ENCODE measurements around the gene PPP2R2C. TPM values are rescaled to one million over a fixed set of nuclear protein-coding genes. Genes with fewer than 3 reads are reported as not detected.

The PPP2R2C gene
- total RNA-seq, 2 experiments from 2014 or later, result 0.12 TPM; not detected in 1

GRCh38 chr4:6369511-6369910, 102.9 kb downstream of the PPP2R2C start:
- Mint-ChIP-seq H3K36me3 (ENCODE audit: low read depth) (no peaks in the 10 kb centered on the region), H3K27ac (no peak overlapping the region), H3K4me1 (no peaks in the 10 kb centered on the region), H3K9me3 (ENCODE audit: low read depth) (no peaks in the 10 kb centered on the region), H3K27me3 (no peaks in the 10 kb centered on the region), H3K4me3 (no peak overlapping the region)
- CTCF ChIA-PET, result no interaction called here
- intact Hi-C loops (cut with DNase I, micrococcal nuclease), result no loop called here
- no peak for DNase-seq
- POLR2A ChIA-PET, result no interaction called here
- ATAC-seq, result no peak

- no peaks in the 10 kb centered on the region for H3K4me1 Mint-ChIP-seq
- no peak for DNase-seq
- ChIA-PET POLR2A (no interaction called here), CTCF (no interaction called here)
- no peak for ATAC-seq
- no peak overlapping the region for H3K27ac Mint-ChIP-seq
- intact Hi-C loops (cut with DNase I, micrococcal nuclease), result no loop called here
- H3K27me3 Mint-ChIP-seq, result no peaks in the 10 kb centered on the region
- no peaks in the 10 kb centered on the region for H3K36me3 Mint-ChIP-seq (ENCODE audit: low read depth)
- no peak overlapping the region for H3K4me3 Mint-ChIP-seq
- no peaks in the 10 kb centered on the region for H3K9me3 Mint-ChIP-seq (ENCODE audit: low read depth)
Measured at GRCh38 chr4:6369035-6369434, 103.4 kb downstream of the PPP2R2C start.

GRCh38 chr4:6368601-6369000, 103.8 kb downstream of the PPP2R2C start:
- Mint-ChIP-seq H3K9me3 (ENCODE audit: low read depth) (no peaks in the 10 kb centered on the region), H3K36me3 (ENCODE audit: low read depth) (no peaks in the 10 kb centered on the region), H3K27me3 (no peaks in the 10 kb centered on the region), H3K27ac (no peak overlapping the region), H3K4me1 (no peaks in the 10 kb centered on the region), H3K4me3 (no peak overlapping the region)
- ATAC-seq (no peak), DNase-seq (no peak)
- intact Hi-C loops (cut with DNase I, micrococcal nuclease), result no loop called here
- ChIA-PET POLR2A (no interaction called here), CTCF (no interaction called here)

GRCh38 chr4:6368096-6368495, 104.3 kb downstream of the PPP2R2C start:
- H3K27me3 Mint-ChIP-seq, result no peaks in the 10 kb centered on the region
- ChIA-PET POLR2A (no interaction called here), CTCF (no interaction called here)
- intact Hi-C loops (cut with DNase I, micrococcal nuclease), result no loop called here
- ATAC-seq (no peak), DNase-seq (no peak)
- no peak overlapping the region for H3K4me3 Mint-ChIP-seq
- H3K9me3 Mint-ChIP-seq (ENCODE audit: low read depth), result no peaks in the 10 kb centered on the region
- no peaks in the 10 kb centered on the region for H3K4me1 Mint-ChIP-seq
- H3K27ac Mint-ChIP-seq, result no peak overlapping the region
- H3K36me3 Mint-ChIP-seq (ENCODE audit: low read depth), result no peaks in the 10 kb centered on the region

GRCh38 chr4:6367371-6367851, 105.0 kb downstream of the PPP2R2C start:
- H3K9me3 Mint-ChIP-seq (ENCODE audit: low read depth), result no peaks in the 10 kb centered on the region
- H3K27ac Mint-ChIP-seq, result no peak overlapping the region
- POLR2A ChIA-PET, result no interaction called here
- H3K4me3 Mint-ChIP-seq, result no peak overlapping the region
- CTCF ChIA-PET, result no interaction called here
- intact Hi-C loops (cut with DNase I, micrococcal nuclease), result no loop called here
- no peaks in the 10 kb centered on the region for H3K36me3 Mint-ChIP-seq (ENCODE audit: low read depth)
- no peaks in the 10 kb centered on the region for H3K4me1 Mint-ChIP-seq
- DNase-seq, result no peak
- no peaks in the 10 kb centered on the region for H3K27me3 Mint-ChIP-seq
- no peak for ATAC-seq

GRCh38 chr4:6366581-6366980, 105.8 kb downstream of the PPP2R2C start:
- CTCF ChIA-PET, result no interaction called here
- intact Hi-C loops (cut with DNase I, micrococcal nuclease), result no loop called here
- Mint-ChIP-seq H3K4me3 (no peak overlapping the region), H3K27me3 (peaks cover 5% of the 10 kb centered on the region), H3K9me3 (ENCODE audit: low read depth) (no peaks in the 10 kb centered on the region), H3K36me3 (ENCODE audit: low read depth) (no peaks in the 10 kb centered on the region), H3K4me1 (no peaks in the 10 kb centered on the region), H3K27ac (no peak overlapping the region)
- POLR2A ChIA-PET, result no interaction called here
- no peak for DNase-seq
- no peak for ATAC-seq

- H3K27me3 Mint-ChIP-seq, result peaks cover 7% of the 10 kb centered on the region
- no peaks in the 10 kb centered on the region for H3K4me1 Mint-ChIP-seq
- no peaks in the 10 kb centered on the region for H3K9me3 Mint-ChIP-seq (ENCODE audit: low read depth)
- CTCF ChIA-PET, result no interaction called here
- POLR2A ChIA-PET, result no interaction called here
- DNase-seq (no peak), ATAC-seq (no peak)
- no peaks in the 10 kb centered on the region for H3K36me3 Mint-ChIP-seq (ENCODE audit: low read depth)
- H3K27ac Mint-ChIP-seq, result no peak overlapping the region
- intact Hi-C loops (cut with DNase I, micrococcal nuclease), result no loop called here
- H3K4me3 Mint-ChIP-seq, result no peak overlapping the region
Measured at GRCh38 chr4:6365545-6366086, 106.8 kb downstream of the PPP2R2C start.

GRCh38 chr4:6364581-6364980, 107.8 kb downstream of the PPP2R2C start:
- Mint-ChIP-seq H3K27ac (no peak overlapping the region), H3K4me3 (no peak overlapping the region), H3K4me1 (no peaks in the 10 kb centered on the region), H3K9me3 (ENCODE audit: low read depth) (no peaks in the 10 kb centered on the region), H3K36me3 (ENCODE audit: low read depth) (no peaks in the 10 kb centered on the region), H3K27me3 (peaks cover 7% of the 10 kb centered on the region)
- intact Hi-C loops (cut with DNase I, micrococcal nuclease), result no loop called here
- no peak for DNase-seq
- ChIA-PET CTCF (interaction anchor here (0.6 kb wide), 2 partner anchors 118 to 155 kb away, joined by 3 read pairs; no protein-coding TSS in a partner anchor), POLR2A (no interaction called here)
- no peak for ATAC-seq

- intact Hi-C loops (cut with DNase I, micrococcal nuclease), result no loop called here
- DNase-seq (no peak), ATAC-seq (no peak)
- Mint-ChIP-seq H3K9me3 (ENCODE audit: low read depth) (no peaks in the 10 kb centered on the region), H3K27me3 (peaks cover 7% of the 10 kb centered on the region), H3K4me1 (no peaks in the 10 kb centered on the region), H3K27ac (no peak overlapping the region), H3K4me3 (no peak overlapping the region), H3K36me3 (ENCODE audit: low read depth) (no peaks in the 10 kb centered on the region)
- CTCF ChIA-PET, result interaction anchor here (0.6 kb wide), 1 partner anchor 155 kb away, joined by 3 read pairs; no protein-coding TSS in a partner anchor
- POLR2A ChIA-PET, result no interaction called here
Measured at GRCh38 chr4:6364146-6364545, 108.3 kb downstream of the PPP2R2C start.

GRCh38 chr4:6362896-6363295, 109.5 kb downstream of the PPP2R2C start:
- no peaks in the 10 kb centered on the region for H3K4me1 Mint-ChIP-seq
- H3K4me3 Mint-ChIP-seq, result no peak overlapping the region
- ChIA-PET POLR2A (no interaction called here), CTCF (interaction anchor here (1.2 kb wide), 1 partner anchor 31 kb away, joined by 4 read pairs; no protein-coding TSS in a partner anchor)
- H3K27me3 Mint-ChIP-seq, result peaks cover 7% of the 10 kb centered on the region
- no peaks in the 10 kb centered on the region for H3K36me3 Mint-ChIP-seq (ENCODE audit: low read depth)
- no peaks in the 10 kb centered on the region for H3K9me3 Mint-ChIP-seq (ENCODE audit: low read depth)
- DNase-seq (peak; percentile 61), ATAC-seq (no peak)
- H3K27ac Mint-ChIP-seq, result no peak overlapping the region
- intact Hi-C loops (cut with DNase I, micrococcal nuclease), result loop anchor here in 1 of 2 experiments (2.0 kb wide), 1 partner anchor 184 kb away; no protein-coding TSS in a partner anchor

- Mint-ChIP-seq H3K36me3 (ENCODE audit: low read depth) (no peaks in the 10 kb centered on the region), H3K27me3 (peaks cover 7% of the 10 kb centered on the region), H3K4me3 (no peak overlapping the region), H3K27ac (no peak overlapping the region), H3K9me3 (ENCODE audit: low read depth) (no peaks in the 10 kb centered on the region), H3K4me1 (no peaks in the 10 kb centered on the region)
- no peak for DNase-seq
- intact Hi-C loops (cut with DNase I, micrococcal nuclease), result loop anchor here in 1 of 2 experiments (2.0 kb wide), 1 partner anchor 184 kb away; no protein-coding TSS in a partner anchor
- ATAC-seq, result no peak
- ChIA-PET CTCF (interaction anchor here (0.7 to 1.2 kb wide), 2 partner anchors 31 to 250 kb away, joined by 4 read pairs; no protein-coding TSS in a partner anchor), POLR2A (no interaction called here)
Measured at GRCh38 chr4:6362243-6362885, 110.0 kb downstream of the PPP2R2C start.

- H3K27ac Mint-ChIP-seq, result no peak overlapping the region
- DNase-seq (no peak), ATAC-seq (no peak)
- POLR2A ChIA-PET, result no interaction called here
- H3K4me3 Mint-ChIP-seq, result no peak overlapping the region
- intact Hi-C loops (cut with DNase I, micrococcal nuclease), result no loop called here
- no peaks in the 10 kb centered on the region for H3K36me3 Mint-ChIP-seq (ENCODE audit: low read depth)
- H3K27me3 Mint-ChIP-seq, result peaks cover 7% of the 10 kb centered on the region
- H3K4me1 Mint-ChIP-seq, result no peaks in the 10 kb centered on the region
- no peaks in the 10 kb centered on the region for H3K9me3 Mint-ChIP-seq (ENCODE audit: low read depth)
- CTCF ChIA-PET, result interaction anchor here (2.0 kb wide), 1 partner anchor 29 kb away, joined by 6 read pairs; no protein-coding TSS in a partner anchor
Measured at GRCh38 chr4:6361076-6361784, 111.2 kb downstream of the PPP2R2C start.

All from activated CD4-positive, alpha-beta T cell treated with anti-CD3 and anti-CD28 coated beads for 36 hours (primary cell).